Right forelimb (tissue), 1 donor: Measurements from ENCODE around the gene MED22.
"Not testable (repeated sequence)": the region's sequence is repeated elsewhere in the genome, so short reads cannot be mapped to it uniquely, and the experiment has no call there.

Experiments
- DNase-seq: peaks from one replicate; pipeline ENCODE4 v3.0.0-alpha.2; 2018

MED22 gene

DNA sequence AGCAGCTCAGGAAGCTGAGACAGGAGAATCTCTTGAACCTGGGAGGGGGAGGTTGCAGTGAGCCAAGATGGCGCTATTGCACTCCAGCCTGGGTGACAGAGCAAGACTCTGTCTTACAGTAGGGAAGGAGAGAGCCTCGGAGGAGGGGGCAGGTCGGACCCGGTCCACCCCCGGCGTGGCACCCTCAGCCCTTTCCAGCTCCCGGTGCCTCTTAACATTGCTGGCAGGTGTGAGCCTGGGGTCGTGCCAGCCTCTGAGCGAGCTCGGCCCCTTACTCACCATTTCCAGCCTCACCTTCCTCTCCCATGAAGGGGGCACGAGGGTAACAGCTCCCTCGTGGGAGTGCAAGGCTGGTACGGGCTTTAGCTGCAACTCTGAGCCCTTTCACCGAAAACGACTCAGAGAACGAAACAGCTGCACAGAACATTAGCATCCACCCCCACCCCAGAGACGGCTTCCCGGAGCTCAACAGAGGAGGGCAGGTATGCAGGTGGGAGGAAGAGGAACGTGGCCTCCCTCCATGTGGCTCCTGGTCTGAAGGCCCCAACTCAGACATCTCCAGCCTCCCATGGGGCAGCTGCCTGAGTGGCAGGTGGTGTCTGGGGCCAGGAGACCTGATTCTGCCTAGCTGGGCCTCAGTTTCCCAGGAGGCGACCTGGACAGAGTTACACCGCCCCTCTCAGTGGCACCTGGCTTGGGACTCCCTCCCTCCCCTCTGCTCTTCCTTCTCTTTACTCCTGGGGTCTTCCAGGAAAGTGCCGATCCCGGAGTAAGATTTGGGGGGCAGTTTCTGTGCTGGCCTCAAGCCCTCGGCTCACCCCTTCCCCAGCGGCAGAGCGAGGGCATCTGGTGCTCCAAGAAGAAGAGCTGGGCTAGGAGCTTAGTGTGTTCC is 44.4 kb downstream of the MED22 start:
- DNase-seq = no peak

DNA sequence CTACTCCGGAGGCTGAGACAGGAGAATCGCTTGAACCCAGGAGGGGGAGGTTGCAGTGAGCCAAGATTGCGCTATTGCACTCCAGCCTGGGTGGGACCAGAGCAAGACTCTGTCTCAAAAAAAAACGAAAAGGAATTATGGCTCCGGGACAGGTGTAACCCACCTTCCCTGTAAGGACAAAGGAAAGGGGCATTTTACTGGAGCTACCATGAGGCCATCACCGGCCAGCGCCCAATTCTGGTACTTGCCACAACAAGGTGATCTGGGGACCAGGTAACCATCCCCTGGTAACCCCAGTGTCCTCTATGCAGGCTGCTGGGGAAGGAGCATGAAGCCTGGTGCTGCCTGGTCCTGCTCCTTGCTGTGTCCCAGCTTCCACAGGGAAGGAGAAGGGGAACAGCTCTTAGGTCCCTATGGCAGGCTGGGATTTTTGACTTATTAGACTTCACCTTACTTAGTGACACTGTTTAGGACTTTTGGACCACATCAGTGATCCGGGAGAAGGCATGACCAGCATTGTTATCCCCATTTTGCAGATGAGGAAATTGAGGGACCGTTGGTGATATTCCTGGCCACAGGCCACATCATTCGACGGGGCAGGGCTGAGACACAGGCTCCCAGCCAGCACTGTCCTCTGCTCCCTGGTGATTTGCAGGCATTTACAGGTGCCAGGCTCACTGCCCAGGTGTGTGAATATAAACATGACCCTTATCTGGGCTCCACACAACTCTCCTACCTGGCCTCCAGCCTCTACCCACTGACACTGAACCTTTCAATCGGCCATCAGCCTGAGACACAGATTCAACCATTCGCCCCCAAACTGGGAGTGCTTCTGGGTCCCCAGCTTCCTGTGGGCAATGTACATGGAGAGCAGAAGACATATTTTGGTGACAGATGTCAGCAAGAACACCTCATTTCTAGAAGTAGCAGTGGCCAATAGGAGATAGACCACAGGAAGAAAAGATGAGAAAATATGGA is 46.4 kb downstream of the MED22 start:
- no peak for DNase-seq

DNA sequence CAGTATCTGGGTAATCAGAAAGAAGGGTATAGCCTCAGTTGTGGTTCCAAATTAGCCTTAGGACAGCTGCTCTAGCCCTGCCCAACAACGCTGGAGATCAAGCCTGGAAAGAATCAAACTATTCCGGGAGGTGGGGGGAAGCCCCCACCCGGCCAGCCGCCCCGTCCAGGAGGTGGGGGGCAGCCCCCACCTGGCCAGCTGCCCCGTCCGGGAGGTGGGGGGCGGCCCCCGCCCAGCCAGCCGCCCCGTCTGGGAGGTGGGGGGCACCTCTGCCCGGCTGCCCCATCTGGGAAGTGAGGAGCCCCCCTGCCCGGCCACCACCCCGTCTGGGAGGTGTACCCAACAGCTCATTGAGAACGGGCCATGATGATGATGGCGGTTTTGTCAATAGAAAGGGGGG is 47.9 kb downstream of the MED22 start:
- not testable (repeated sequence) for DNase-seq

DNA sequence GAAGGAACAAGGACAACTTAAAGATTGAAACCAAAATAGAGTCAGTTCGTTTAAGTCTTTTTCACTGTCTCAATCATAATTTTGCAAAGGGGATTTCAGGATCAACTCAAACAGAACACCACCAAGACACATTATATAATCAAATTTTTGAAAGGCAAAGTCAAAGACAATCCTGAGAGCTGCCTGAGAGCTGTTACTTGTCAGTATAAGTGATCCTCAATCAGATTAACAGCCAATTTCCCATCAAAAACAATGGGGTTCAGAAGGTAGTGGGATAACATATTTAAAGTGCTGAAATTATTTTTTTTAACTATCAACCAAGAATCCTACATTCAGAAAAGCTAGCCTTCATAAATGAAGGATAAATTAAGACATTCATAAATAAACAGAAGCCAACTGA is 53.7 kb downstream of the MED22 start:
- no peak for DNase-seq

- DNase-seq = no peak
Observed at GRCh38 chr9:133290751-133291302, 57.1 kb downstream of the MED22 start.
